Ovary (tissue), 3 donors: ENCODE results near the gene ATP8A1.

ENCODE experiments used
- CTCF ChIP-seq, 3 donors: fragments of 450-650 bp in 2 of 3; fragments of 200-600 bp in 1 of 3; IDR thresholded peaks; one replicate each; pipeline versions ENCODE4 v1.5.1 to v1.8.0; 2016 to 2022; ENCODE audit warnings: antibody characterized with exemption in 3 of 3, mild to moderate bottlenecking in 1 of 3
- EP300 ChIP-seq: sonication (generic); formaldehyde crosslinking; IDR thresholded peaks from one replicate; pipeline ENCODE4 v1.6.1; 2017; ENCODE audit warnings: antibody characterized with exemption
- POLR2A ChIP-seq: fragments of 450-650 bp; IDR thresholded peaks from one replicate; pipeline ENCODE4 v1.6.1; 2017; ENCODE audit warnings: antibody characterized with exemption, mild to moderate bottlenecking, moderate library complexity
- donor health status: DM: no; HTN: no; CAD: no.

DNA sequence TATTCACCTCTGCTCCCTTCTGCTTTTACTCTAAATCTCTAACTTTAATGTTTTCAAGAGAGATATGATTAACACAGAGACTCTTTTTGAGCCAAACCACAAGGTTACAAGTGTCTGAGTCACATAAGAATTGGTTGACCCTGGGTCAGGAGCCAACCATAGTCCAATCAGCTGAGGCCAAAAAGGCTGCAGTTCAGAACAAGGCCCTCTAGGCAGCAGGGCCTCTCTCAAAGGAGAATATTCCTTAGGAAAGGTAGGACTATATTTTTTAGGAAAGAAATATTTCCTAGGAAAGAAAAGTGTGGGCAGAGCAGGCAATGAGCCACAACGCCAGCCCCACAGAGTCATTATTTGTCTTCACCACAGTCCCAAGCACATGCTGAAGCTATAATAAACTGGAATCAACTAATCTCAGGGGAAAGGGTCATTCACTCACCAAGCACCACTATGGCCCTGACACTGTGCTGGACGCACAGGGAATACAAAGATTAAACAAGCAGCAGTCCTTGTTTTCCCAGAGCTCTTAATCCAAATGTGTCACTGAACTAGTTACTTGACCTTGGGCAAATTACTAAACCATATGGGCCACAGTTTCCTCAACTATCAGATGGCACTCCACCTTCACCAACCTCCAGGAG, 2.2 kb downstream of the ATP8A1 start:
- peak in 1 of 3 donors; percentile 8 for TF ChIP-seq CTCF (IDR thresholded peaks at IDR 0.05)
- TF ChIP-seq POLR2A: no peak
- no peak for TF ChIP-seq EP300
